Vagina (tissue), 2 donors: Measurements from ENCODE around the gene LINGO4. TPM values are rescaled to one million over a fixed set of nuclear protein-coding genes. Genes with fewer than 3 reads are reported as not detected.
"Not testable (repeated sequence)": the region's sequence is repeated elsewhere in the genome, so short reads cannot be mapped to it uniquely, and the experiment has no call there.

Experiments used
- DNase-seq, 2 donors: peaks; one replicate each; pipeline ENCODE4 v3.0.0-alpha.2; 2017; ENCODE audit errors: extremely low spot score in 2 of 2
- H3K27ac ChIP-seq: fragments of 200-600 bp; sonication (generic); one replicate; pipeline ENCODE4 v1.5.1; 2019
- H3K27me3 ChIP-seq: fragments of 200-600 bp; sonication (generic); one replicate; pipeline ENCODE4 v1.5.1; 2019
- H3K36me3 ChIP-seq, 2 donors: fragments of 200-600 bp; sonication (generic); one replicate each; pipeline ENCODE4 v1.5.1; 2017 to 2019
- H3K4me1 ChIP-seq: fragments of 200-600 bp; sonication (generic); one replicate; pipeline ENCODE4 v1.5.1; 2019
- H3K4me3 ChIP-seq, 2 donors: fragments of 200-600 bp; sonication (generic); 1 replicate in 1 of 2; 2 replicates in 1 of 2; pipeline ENCODE4 v1.5.1; 2016 to 2019
- H3K9me3 ChIP-seq: fragments of 200-600 bp; sonication (generic); one replicate; pipeline ENCODE4 v1.5.1; 2019
- CTCF ChIP-seq, 3 experiments: fragments of 450-650 bp in 2 of 3; fragments of 200-600 bp in 1 of 3; sonication (generic) in 1 of 3; IDR thresholded peaks; one replicate each; pipeline ENCODE4 v1.5.1; 2017 to 2019; ENCODE audit warnings: antibody characterized with exemption in 3 of 3, mild to moderate bottlenecking in 2 of 3, moderate library complexity in 2 of 3
- POLR2A ChIP-seq, 2 donors: fragments of 450-650 bp; IDR thresholded peaks; one replicate each; pipeline ENCODE4 v1.6.1; 2017; ENCODE audit warnings: antibody characterized with exemption in 2 of 2, mild to moderate bottlenecking in 2 of 2, moderate library complexity in 2 of 2
- POLR2AphosphoS5 ChIP-seq, 2 donors: sonication (generic); formaldehyde crosslinking; IDR thresholded peaks; one replicate each; pipeline ENCODE4 v1.9.0; 2017; ENCODE audit warnings: antibody characterized with exemption in 2 of 2, mild to moderate bottlenecking in 2 of 2, low read depth in 1 of 2; ENCODE audit not compliant: insufficient read depth in 1 of 2
- intact Hi-C: fragments of 100-400 bp; cut with DNase I; formaldehyde crosslinking; loops from one replicate; pipeline ENCODE4 v1.15.1; 2023
- total RNA-seq: library from RNA; depleted of rRNA; stranded (reverse); fragments of >200 nt; gene quantifications from one replicate; pipeline ENCODE4 v1.2.3, GENCODE V29; 2016

LINGO4 gene
- total RNA-seq, 1 donor from 2014 or later = 0.98 TPM

GRCh38 chr1:151773702-151774101, 31.5 kb downstream of the LINGO4 start:
- TF ChIP-seq POLR2A (IDR thresholded peaks at IDR 0.05) (no peak), POLR2AphosphoS5 (IDR thresholded peaks at IDR 0.05; ENCODE audit: insufficient read depth in 1 of 2, low read depth in 1 of 2) (peak in 1 of 2 donors; percentile 72)
- no peaks in the 10 kb centered on the region for H3K27me3 ChIP-seq
- DNase-seq = no peak
- H3K36me3 ChIP-seq = peaks cover 0 to 7% of the 10 kb centered on the region in 2 donors
- no peaks in the 10 kb centered on the region for H3K9me3 ChIP-seq
- intact Hi-C loops = no loop called here
- no peak overlapping the region for H3K27ac ChIP-seq
- H3K4me1 ChIP-seq = no peaks in the 10 kb centered on the region
- no peak overlapping the region for H3K4me3 ChIP-seq

GRCh38 chr1:151769270-151769669, 35.9 kb downstream of the LINGO4 start:
- H3K4me1 ChIP-seq, H3K36me3 ChIP-seq, intact Hi-C loops, H3K4me3 ChIP-seq, H3K27me3 ChIP-seq, H3K27ac ChIP-seq, DNase-seq, H3K9me3 ChIP-seq: not testable (repeated sequence)

- H3K4me1 ChIP-seq = peaks cover 11% of the 10 kb centered on the region
- H3K4me3 ChIP-seq, H3K27me3 ChIP-seq, H3K27ac ChIP-seq, intact Hi-C loops, H3K9me3 ChIP-seq, H3K36me3 ChIP-seq, DNase-seq: not testable (repeated sequence)
- TF ChIP-seq POLR2AphosphoS5 (IDR thresholded peaks at IDR 0.05; ENCODE audit: insufficient read depth in 1 of 2, low read depth in 1 of 2) = peak in 1 of 2 donors; percentile 14
Observed at GRCh38 chr1:151768351-151769066, 36.7 kb downstream of the LINGO4 start.

- Histone ChIP-seq H3K4me1 (peaks cover 20% of the 10 kb centered on the region), H3K9me3 (no peaks in the 10 kb centered on the region), H3K27ac (peak overlapping the region; percentile 81), H3K4me3 (peak overlapping the region; percentile 77 to 95), H3K36me3 (peaks cover 0 to 25% of the 10 kb centered on the region in 2 donors), H3K27me3 (no peaks in the 10 kb centered on the region)
- no peak for DNase-seq
- TF ChIP-seq CTCF (IDR thresholded peaks at IDR 0.05) = no peak
- no peak for TF ChIP-seq POLR2AphosphoS5 (IDR thresholded peaks at IDR 0.05; ENCODE audit: insufficient read depth in 1 of 2, low read depth in 1 of 2)
- TF ChIP-seq POLR2A (IDR thresholded peaks at IDR 0.05) = no peak
- intact Hi-C loops = no loop called here
Observed at GRCh38 chr1:151763990-151764389, 41.2 kb downstream of the LINGO4 start.

GRCh38 chr1:151762941-151763921, 42.0 kb downstream of the LINGO4 start, which contains the start of gene MRPL9:
MRPL9 (minus strand) TSS chr1:151763496; CDS start chr1:151763479, 17 bp downstream.
- Histone ChIP-seq H3K9me3 (no peaks in the 10 kb centered on the region), H3K27ac (peak within 1 kb of the TSS; percentile 81), H3K4me3 (peak within 1 kb of the TSS; percentile 77 to 95), H3K36me3 (peaks cover 0 to 28% of the 10 kb centered on the region in 2 donors), H3K4me1 (peaks cover 20% of the 10 kb centered on the region), H3K27me3 (no peaks in the 10 kb centered on the region)
- peak; percentile 87 for DNase-seq
- intact Hi-C loops = no loop called here
- no peak for TF ChIP-seq CTCF (IDR thresholded peaks at IDR 0.05)
- TF ChIP-seq POLR2AphosphoS5 (IDR thresholded peaks at IDR 0.05; ENCODE audit: insufficient read depth in 1 of 2, low read depth in 1 of 2) = peak in 1 of 2 donors; percentile 70

GRCh38 chr1:151760597-151761385, 44.4 kb downstream of the LINGO4 start:
- DNase-seq = peak in 1 of 2 donors; percentile 3
- Histone ChIP-seq H3K27ac (no peak overlapping the region), H3K36me3 (peaks cover 0 to 28% of the 10 kb centered on the region in 2 donors), H3K27me3 (no peaks in the 10 kb centered on the region), H3K4me3 (no peak overlapping the region), H3K4me1 (peaks cover 20% of the 10 kb centered on the region), H3K9me3 (no peaks in the 10 kb centered on the region)
- TF ChIP-seq POLR2A (IDR thresholded peaks at IDR 0.05) = no peak
- no peak for TF ChIP-seq CTCF (IDR thresholded peaks at IDR 0.05)
- TF ChIP-seq POLR2AphosphoS5 (IDR thresholded peaks at IDR 0.05; ENCODE audit: insufficient read depth in 1 of 2, low read depth in 1 of 2) = no peak
- intact Hi-C loops = no loop called here
